OCI-LY3 (cell line): ENCODE data around the gene ZC3H12D.

Experiments used
- EZH2phosphoT487 ChIP-seq: fragments of 200-600 bp; shearing (Covaris generic); IDR thresholded peaks from 2 replicates; pipeline ENCODE4 v1.6.1; 2018; ENCODE audit warnings: antibody characterized with exemption, mixed run types, low read depth
- TF ChIP-seq, protein P1 (sequence below): fragments of 200-600, 300-600 bp; sonication (generic); IDR thresholded peaks from 2 replicates; pipeline ENCODE4 v1.5.1; 2014; ENCODE audit warnings: antibody characterized with exemption, low read length, low read depth

DNA sequence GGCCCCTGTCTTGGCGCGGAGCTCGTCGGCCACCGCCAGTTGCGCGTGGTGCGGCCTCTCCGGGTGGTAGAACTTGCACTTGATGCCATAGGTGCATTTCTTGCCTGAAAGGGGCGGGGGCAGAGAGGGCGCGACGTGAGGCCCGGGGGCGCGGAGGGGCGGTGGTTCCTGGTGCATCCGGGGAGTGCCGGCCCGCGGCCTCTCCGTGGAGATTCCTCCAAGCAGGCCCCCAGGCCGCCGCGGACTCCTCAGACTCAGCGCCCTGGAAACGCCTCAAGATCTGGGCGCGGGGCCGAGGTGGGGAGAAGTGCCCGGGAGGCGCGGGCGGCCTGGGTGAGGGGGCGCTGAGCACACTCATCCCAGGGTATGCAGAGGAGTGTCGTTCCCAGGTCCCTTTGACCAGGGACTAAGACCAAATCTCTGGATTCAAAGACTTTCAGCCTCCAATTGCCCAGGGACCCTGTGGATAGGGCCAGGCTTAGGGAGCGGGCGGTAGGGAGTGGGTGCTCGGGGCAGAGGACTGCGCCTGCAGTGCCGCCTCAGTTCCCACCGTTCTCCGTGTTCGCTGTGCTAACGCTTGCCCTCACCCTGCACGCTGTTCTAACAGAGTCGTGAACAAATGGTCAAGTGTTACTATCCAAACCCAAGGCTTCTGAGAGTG lies 33.3 kb downstream of the ZC3H12D start:
- TF ChIP-seq, protein P1, sequence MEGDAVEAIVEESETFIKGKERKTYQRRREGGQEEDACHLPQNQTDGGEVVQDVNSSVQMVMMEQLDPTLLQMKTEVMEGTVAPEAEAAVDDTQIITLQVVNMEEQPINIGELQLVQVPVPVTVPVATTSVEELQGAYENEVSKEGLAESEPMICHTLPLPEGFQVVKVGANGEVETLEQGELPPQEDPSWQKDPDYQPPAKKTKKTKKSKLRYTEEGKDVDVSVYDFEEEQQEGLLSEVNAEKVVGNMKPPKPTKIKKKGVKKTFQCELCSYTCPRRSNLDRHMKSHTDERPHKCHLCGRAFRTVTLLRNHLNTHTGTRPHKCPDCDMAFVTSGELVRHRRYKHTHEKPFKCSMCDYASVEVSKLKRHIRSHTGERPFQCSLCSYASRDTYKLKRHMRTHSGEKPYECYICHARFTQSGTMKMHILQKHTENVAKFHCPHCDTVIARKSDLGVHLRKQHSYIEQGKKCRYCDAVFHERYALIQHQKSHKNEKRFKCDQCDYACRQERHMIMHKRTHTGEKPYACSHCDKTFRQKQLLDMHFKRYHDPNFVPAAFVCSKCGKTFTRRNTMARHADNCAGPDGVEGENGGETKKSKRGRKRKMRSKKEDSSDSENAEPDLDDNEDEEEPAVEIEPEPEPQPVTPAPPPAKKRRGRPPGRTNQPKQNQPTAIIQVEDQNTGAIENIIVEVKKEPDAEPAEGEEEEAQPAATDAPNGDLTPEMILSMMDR = no peak
- no peak for TF ChIP-seq EZH2phosphoT487
